Stimulated activated CD8-positive, alpha-beta memory T cell treated with anti-CD3 and anti-CD28 coated beads, Interleukin-15, amount 100 ng/mL, for 4 hours (primary cell): ENCODE data around the gene ASXL1.
A peak's percentile ranks its signal among the peaks of the same experiment; 100 is the strongest.
"Not testable (repeated sequence)": the region's sequence is repeated elsewhere in the genome, so short reads cannot be mapped to it uniquely, and the experiment has no call there.

Experiments
- DNase-seq, 2 donors: peaks; one replicate each; pipeline ENCODE4 v3.0.0-alpha.2; 2020; ENCODE audit warnings: low read depth in 2 of 2

The ASXL1 gene

DNA sequence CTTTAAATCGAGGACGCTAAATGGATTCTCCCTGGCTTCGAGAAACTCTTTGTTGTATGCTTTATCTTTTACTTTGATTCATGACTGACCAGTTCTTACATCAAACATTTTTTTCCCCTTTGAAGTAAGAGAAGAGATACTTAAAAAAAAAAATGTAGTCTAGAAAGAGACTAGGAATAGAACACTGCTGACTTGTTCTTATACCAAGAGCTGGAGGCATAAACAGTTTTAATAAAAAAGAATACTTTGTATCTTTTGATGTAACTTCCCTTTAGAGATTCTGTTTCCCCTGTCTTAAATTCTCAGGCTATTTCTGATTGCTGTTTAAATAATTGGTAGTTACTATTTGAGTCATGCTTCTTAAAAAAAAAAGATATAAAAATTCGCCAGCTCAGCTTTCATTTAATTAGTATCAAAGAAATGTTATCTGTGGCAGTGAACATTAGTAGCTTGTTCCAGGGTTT lies 4.8 kb downstream of the ASXL1 start:
- DNase-seq, result no peak

DNA sequence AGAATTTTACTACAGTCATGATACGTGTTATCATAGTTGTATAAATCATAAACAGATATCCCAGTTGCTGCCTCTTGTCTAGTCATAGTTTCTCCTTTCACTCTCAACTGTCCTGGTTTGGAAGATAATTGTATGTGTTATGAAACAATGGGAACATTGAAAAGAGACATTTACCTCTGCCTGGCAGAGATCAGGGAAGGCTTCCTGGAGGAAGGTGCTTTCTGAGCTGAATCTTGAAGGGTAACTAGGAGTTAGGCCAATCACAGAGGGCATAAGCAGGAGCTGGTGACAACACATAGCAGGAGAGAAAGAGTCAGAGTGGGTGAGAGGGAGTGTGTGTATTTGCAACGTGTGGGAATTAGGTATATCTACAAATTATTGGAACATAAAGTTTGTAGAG lies 5.4 kb downstream of the ASXL1 start:
- no peak for DNase-seq

- no peak for DNase-seq
Measured at GRCh38 chr20:32364554-32365208, 6.5 kb downstream of the ASXL1 start.

DNA sequence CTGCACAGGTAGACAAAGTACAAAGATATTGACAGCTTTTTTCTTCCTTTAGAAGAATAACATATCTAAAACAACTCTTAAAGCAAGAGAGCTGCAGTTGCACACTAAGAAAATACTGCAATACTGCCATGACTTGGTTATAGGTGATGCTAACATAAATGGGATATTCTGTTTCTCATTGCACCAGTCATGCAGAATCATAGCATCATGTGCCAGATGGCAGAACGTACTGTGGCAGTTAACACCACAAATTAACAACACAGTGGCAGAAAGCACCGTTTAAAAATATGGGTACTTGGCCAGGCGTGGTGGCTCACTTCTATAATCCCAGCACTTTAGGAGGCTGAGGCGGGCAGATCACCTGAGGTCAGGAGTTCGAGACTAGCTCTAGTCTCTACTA lies 7.4 kb downstream of the ASXL1 start:
- DNase-seq, result no peak

DNA sequence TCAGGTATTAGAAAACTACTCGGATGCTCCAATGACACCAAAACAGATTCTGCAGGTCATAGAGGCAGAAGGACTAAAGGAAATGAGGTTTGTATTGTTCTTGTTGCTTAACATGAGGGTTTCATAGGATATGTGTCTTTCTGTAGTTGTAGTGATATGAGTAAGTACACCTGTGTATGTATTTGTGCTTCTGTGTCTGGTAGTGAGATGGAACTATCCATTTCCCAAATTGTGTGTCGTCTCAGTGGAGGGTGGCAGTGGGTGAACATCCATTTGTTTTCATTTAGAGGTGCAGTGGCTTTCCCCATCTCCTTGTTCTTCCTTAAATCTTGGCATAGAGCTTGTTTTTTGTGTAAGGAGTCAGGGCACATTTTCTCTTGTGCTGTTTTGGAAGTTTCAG lies 8.2 kb downstream of the ASXL1 start:
- DNase-seq, result no peak

DNA sequence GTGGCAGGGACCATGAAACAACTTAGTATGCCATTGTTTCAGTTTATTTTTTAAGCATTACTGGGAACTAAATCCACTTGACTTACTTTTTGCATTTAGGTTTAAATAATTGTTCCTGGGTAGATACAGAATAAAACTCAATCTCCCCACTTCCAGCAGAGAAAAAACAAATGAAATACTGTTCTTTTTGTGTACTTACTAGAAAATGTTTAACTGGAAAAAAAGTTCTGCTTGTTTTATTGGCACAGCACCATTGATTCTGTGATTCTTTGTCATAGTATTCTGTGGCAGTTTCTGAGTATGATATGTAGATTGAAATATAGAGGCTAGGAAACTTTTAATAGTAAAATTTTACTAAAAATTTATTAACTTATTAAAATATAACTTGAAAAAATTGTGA lies 10.2 kb downstream of the ASXL1 start:
- no peak for DNase-seq

DNA sequence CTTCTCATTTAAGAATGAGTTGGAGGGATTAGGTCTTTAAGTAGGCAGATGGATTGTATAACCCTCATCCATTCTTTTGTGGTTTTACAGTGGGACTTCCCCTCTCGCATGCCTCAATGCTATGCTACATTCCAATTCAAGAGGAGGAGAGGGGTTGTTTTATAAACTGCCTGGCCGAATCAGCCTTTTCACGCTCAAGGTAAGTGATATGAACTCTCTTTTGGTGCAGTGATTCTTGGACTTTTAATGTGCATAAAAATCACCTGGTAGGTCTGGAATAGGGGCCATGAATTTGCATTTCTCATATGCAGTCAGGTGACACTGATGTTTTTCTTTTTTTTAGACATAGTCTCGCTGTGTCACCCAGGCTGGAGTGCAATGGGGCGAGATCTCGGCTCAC lies 10.8 kb downstream of the ASXL1 start:
- no peak for DNase-seq

- DNase-seq, result no peak
Measured at GRCh38 chr20:32370897-32371296, 12.8 kb downstream of the ASXL1 start.

DNA sequence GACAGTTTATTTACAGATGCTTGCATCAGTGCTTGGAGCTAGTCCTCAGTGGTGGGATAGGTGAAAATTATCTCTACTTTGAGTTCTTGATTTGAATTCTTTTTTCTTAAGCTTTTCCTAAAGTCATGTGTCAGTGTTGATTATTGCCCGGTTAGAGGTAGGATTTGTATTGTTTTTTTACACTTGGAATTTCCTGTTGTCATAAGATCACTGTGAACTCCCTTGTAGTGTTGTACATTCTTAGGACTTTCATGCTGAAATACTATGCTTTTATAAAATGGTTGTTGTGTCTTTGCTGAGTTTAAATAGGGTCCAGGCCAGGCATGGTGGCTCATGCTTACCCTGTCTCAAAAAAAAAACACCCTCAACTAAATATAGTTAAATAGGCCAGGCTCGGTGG lies 20.3 kb downstream of the ASXL1 start:
- DNase-seq, result no peak

- DNase-seq, result not testable (repeated sequence)
Measured at GRCh38 chr20:32380037-32380436, 21.9 kb downstream of the ASXL1 start.

DNA sequence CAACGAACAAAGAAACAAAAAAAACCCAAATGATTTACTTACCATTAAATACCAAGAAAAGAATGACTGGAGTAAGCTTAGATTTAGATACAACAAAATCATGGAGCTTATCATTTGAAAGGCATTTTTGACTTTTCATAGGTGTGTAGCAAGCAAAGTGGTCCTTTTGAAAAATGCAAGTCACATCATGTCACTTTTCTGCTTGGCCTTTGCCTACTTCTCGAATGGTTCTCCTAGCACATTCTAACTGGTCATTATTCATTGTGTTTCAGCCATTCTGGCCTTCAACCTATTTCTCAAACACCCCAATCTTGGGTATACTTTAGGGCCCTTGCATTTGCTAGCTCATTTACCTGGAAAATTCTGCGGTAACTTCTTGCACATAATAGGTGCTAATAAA lies 22.6 kb downstream of the ASXL1 start:
- DNase-seq, result no peak

DNA sequence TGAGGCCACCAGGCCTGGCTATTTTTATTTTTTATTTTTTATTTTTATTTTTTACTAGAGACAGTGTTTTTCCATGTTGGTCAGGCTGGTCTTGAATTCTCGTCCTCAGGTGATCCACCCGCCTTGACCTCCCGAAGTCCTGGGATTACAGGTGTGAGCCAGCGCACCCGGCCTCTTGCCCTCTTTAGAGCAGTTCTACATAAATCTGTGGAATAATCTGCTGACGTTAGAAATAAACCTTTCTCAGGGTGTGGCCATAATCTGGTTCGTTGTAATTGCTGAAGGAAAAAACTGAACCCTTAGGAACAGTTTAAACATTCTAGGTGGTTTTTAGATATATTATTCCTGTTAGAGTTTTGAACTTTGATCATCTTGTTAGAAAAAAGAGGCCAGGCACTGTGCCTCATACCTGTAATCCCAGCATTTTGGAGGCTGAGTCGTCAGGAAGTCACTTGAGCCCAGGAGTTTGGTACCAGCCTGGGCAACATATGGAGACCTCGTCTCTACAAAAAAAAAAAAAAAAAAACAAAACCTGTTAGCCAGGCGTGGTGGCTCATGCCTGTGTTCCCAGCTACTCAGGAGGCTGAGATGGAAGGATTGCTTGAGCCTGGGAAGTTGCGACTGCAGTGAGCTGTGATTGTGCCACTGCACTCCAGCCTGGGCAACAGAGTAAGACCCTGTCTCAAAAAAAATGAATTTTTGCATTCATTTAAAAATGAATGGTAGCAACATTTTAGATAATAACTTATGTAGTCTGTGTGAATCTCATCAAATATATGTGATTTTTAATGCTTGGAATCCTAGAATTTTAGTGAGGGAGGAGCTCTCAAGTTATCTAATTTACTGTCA lies 24.2 kb downstream of the ASXL1 start:
- DNase-seq, result no peak

DNA sequence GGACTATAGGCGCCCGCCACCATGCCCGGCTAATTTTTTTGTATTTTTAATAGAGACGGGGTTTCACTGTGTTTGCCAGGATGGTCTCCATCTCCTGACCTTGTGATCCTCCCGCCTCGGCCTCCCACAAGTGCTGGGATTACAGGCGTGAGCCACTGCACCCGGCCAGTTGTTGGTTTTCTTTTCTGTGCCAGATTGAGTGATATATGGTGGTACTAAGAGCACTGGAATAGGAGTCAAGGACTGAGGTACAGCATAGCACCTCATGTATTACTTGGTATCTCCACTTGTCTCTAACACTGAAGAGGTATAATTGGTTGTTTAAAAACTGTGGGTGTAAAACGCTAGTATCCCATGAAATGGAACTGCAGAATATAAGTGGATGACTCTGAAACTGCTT lies 25.3 kb downstream of the ASXL1 start:
- DNase-seq, result not testable (repeated sequence)

DNA sequence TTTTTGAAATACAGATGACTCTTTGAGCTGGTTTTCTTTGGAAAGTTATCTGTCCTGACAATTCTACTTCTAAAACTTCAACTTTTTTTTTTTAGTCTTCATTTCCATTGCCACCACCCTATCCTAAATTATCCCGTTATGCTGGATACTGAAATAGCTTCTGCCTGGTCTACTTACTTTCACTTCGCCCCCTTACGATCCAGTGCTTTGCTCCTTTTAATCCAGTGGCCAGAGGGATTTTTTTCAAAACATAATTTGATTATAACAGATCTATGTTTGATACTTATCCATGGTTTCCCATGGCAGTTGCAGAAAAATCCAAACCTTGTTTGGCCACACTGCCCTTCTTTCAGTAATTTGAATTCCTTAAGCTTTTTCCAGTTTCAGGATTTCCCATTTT lies 27.4 kb downstream of the ASXL1 start:
- no peak for DNase-seq

DNA sequence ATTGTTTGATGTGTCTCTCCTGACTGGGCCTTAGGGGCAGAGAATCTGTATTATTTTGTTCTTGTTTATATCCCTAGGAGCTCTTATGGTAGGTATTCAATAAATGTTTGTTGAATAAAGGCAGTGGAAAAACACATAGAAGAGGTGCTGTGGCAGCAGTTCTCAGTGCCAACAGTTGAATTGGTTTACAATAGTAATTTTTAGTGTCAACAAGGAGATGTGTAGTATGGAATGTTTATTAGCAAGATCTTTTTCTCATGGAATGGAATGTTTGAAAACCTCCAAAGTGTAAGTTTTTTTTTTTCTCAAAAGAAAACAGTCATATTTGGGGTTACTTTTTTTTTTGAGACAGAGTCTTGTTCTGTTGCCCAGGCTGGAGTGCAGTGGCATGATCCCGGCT lies 28.0 kb downstream of the ASXL1 start:
- no peak for DNase-seq

DNA sequence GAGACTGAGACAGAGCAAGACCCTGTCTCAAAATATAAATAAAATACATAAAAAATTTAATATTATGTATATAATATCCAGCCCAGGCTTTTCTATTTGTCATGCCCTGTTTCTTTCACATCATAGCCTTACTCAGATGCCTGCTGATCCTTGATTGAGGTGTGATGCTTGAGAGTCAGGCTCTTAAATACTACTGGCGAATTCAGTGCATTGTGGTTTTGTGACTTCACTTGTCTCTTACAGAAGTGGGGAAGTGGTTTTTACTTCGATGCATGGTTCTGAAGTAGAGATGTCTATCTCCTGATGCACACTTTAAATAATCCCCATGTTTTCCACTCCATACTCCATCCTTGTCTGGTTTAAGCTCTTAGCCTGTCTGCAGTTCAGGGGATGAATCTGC lies 29.1 kb downstream of the ASXL1 start:
- DNase-seq, result peak in 1 of 2 donors; percentile 8

GRCh38 chr20:32391003-32391402 lies 32.9 kb downstream of the ASXL1 start:
- DNase-seq, result no peak

DNA sequence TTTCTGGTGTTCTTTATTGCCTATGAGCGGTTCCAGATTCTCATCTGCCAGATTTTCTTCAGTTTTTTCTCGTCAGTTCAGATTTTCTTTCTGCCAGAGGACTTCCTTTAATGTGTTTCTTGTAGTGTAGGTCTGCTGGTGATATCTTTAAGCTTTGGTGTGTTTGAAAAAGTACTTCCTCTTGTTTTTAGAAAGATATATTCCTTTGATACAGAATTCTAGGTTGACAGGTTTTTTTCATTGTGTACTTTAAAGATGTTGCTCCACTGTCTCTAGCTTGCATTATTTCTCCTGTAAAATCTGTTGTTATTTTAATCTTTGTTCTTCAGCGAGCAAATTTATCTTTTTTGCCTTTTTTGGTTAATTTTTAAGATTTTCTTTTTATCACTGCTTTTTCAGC lies 36.9 kb downstream of the ASXL1 start:
- no peak for DNase-seq

DNA sequence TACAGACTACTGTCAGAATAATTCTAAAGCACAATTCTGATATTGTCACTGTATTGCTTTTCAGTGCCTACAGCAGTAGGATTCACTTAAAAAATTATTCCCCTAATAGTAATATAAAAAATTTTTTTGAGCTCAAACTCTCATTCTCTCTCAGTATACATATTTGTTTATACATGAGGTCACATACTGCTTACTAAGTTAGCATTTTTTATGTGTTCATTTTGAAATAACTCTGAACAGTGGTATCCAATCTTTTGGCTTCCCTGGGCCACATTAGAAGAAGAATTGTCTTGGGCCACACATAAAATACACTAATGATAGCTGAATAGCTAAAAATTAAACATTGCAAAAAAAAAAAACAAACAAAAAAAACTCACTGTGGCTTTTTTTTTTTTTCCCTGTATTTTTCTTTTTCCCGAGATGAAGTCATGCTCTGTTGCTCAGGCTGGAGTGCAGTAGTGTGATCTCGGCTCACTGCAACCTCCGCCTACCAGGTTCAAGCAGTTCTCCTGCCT lies 38.6 kb downstream of the ASXL1 start:
- DNase-seq, result no peak

DNA sequence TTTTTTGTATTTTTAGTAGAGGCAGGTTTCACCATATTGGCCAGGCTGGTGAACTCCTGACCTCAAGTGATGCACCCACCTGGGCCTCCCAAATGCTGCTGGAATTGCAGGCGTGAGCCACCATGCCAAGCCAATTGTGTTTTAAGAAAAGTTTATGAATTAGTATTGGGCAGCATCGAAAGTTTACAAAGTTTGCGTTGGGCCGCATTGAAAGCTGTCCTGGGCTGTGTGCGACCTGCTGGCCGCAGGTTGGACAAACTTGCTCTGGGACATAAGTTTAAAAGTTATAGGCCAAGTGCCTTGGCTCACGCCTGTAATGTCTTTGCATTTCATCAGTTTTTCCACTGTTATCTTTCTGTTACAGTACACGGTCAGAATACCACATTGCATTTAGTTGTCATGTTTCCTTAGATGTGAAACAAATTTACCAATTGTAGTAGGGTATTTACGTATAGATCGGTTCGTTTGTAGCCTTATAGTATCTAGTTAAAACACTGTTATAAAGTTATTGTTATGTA lies 39.5 kb downstream of the ASXL1 start:
- DNase-seq, result no peak

DNA sequence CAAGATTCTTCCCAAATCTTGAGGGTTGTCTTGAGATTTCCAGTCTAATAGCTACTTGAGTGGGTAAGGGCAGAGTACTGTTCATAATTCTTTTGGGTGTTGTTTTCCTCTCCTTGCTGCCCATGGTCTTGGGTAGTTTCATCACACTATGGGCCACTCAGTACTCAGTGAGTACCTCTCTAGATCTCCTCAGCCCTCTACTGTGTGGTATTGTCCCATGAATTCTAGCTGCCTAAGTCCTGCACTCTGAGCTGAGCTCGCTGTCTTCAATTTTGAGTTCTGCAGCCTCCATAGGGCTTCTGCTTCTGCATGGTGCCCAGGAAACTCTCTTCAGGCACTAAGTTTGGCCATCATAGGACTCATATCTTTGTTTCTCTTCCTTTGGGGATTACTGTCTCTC lies 42.3 kb downstream of the ASXL1 start:
- DNase-seq, result no peak

GRCh38 chr20:32404017-32404416 lies 45.9 kb downstream of the ASXL1 start:
- no peak for DNase-seq

GRCh38 chr20:32406701-32407100 lies 48.6 kb downstream of the ASXL1 start:
- no peak for DNase-seq
